K562 (cell line): ENCODE measurements around the gene NPHP1. TPM values are rescaled to one million over a fixed set of nuclear protein-coding genes. Genes with fewer than 3 reads are reported as not detected.

Experiments used
- ARID3A ChIP-seq: IDR thresholded peaks from 2 replicates; pipeline ENCODE4 v1.6.1; 2012; ENCODE audit warnings: low read depth, low read length, improper control_type of control experiment, borderline replicate concordance
- ARID3B ChIP-seq: fragments of 250-450 bp; sonication (Bioruptor Pico); IDR thresholded peaks from 2 replicates; pipeline ENCODE4 v1.4.0; 2020; ENCODE audit warnings: borderline replicate concordance
- BACH1 ChIP-seq: fragments of 200-800 bp; sonication (Bioruptor generic); IDR thresholded peaks from 2 replicates; pipeline ENCODE4 v1.6.1; 2016; ENCODE audit warnings: missing genetic modification characterization, missing compliant biosample characterization
- CREM ChIP-seq: IDR thresholded peaks from 2 replicates; pipeline ENCODE4 v1.6.1; 2014; ENCODE audit warnings: antibody characterized with exemption, low read depth
- FOXM1 ChIP-seq, 2 experiments: fragments of 450-650 bp in 1 of 2; sonication (generic) in 1 of 2; formaldehyde crosslinking in 1 of 2; IDR thresholded peaks; 2 replicates each; pipeline versions ENCODE4 v1.6.1 to v1.9.0; 2017 to 2022; ENCODE audit warnings: low read depth in 2 of 2, mild to moderate bottlenecking in 2 of 2, missing genetic modification reagents in 1 of 2, moderate library complexity in 1 of 2
- GATAD2A ChIP-seq: fragments of 450-650 bp; IDR thresholded peaks from 2 replicates; pipeline ENCODE4 v1.6.1; 2017
- HBP1 ChIP-seq: fragments of 450-650 bp; formaldehyde crosslinking; IDR thresholded peaks from 2 replicates; pipeline ENCODE4 v1.4.0; 2022; ENCODE audit warnings: missing genetic modification characterization
- HDAC1 ChIP-seq, 2 experiments: fragments of 450-650 bp; IDR thresholded peaks; 2 replicates each; pipeline ENCODE4 v1.6.1; 2016 to 2017; ENCODE audit warnings: inconsistent platforms in 1 of 2, mild to moderate bottlenecking in 1 of 2, moderate library complexity in 1 of 2
- MAFK ChIP-seq: IDR thresholded peaks from 2 replicates; pipeline ENCODE4 v1.6.1; 2011; ENCODE audit warnings: low read length, improper control_type of control experiment
- MXD1 ChIP-seq: fragments of 250-450 bp; sonication (Bioruptor Pico); IDR thresholded peaks from 2 replicates; pipeline ENCODE4 v1.8.0; 2021; ENCODE audit warnings: borderline replicate concordance, mild to moderate bottlenecking, moderate library complexity; ENCODE audit not compliant: poor library complexity, severe bottlenecking
- NCOA1 ChIP-seq: fragments of 450-650 bp; IDR thresholded peaks from 2 replicates; pipeline ENCODE4 v1.6.1; 2016; ENCODE audit warnings: low read depth
- NKRF ChIP-seq: fragments of 450-650 bp; IDR thresholded peaks from 2 replicates; pipeline ENCODE4 v1.6.1; 2016; ENCODE audit warnings: borderline replicate concordance
- TEAD2 ChIP-seq: fragments of 450-650 bp; IDR thresholded peaks from 2 replicates; pipeline ENCODE4 v1.6.1; 2016; ENCODE audit warnings: missing genetic modification characterization, control low read depth, missing compliant biosample characterization
- ZEB2 ChIP-seq: fragments of 450-650 bp; IDR thresholded peaks from 2 replicates; pipeline ENCODE4 v1.6.1; 2016
- ZHX1 ChIP-seq: fragments of 150-350 bp; conservative IDR thresholded peaks from 2 replicates; pipeline ENCODE4 v1.6.1; 2014; ENCODE audit warnings: low read length
- ZNF586 ChIP-seq: fragments of 450-650 bp; formaldehyde crosslinking; conservative IDR thresholded peaks from 2 replicates; pipeline ENCODE4 v1.4.0; 2020; ENCODE audit warnings: mild to moderate bottlenecking, moderate library complexity
- polyA plus RNA-seq, 8 experiments: library from polyadenylated mRNA; depleted of rRNA in 4 of 8; stranded (reverse) in 5 of 8; unstranded in 3 of 8; fragments of >200 nt; fragmentation: Nextera tagmentation in 2 of 8; fragmentation: Illumina TruSeq in 1 of 8; extraction: Ambion mirVana in 2 of 8; extraction: Trizol in 1 of 8; gene quantifications; 2 replicates each; pipeline versions ENCODE4 v1.2.1 to v1.2.3, GENCODE V29; 2011 to 2014; ENCODE audit warnings: inconsistent platforms in 1 of 8, missing spikeins in 1 of 8
- total RNA-seq, 7 experiments: library from RNA; depleted of rRNA in 6 of 7; stranded (reverse); fragments of >200 nt in 6 of 7; fragmentation: Illumina TruSeq in 2 of 7; extraction: Trizol in 2 of 7; gene quantifications; 2 replicates each; pipeline versions ENCODE4 v1.2.1 to v1.2.3, GENCODE V29; 2011 to 2021; ENCODE audit warnings: low replicate concordance in 1 of 7

Gene NPHP1
- total and polyA plus RNA-seq, 9 of the 15 experiments (the other 6 are each of a cell fraction or from before 2014, with no cell fraction given), result 0.11 to 0.32 (median 0.20) TPM; not detected in 5

- TF ChIP-seq NCOA1 (no peak), HDAC1 (IDR thresholded peaks at IDR 0.05) (peak in 1 of 2 experiments; percentile 91; a peak in 2 of 4 replicates), BACH1 (tag) (no peak), FOXM1 (IDR thresholded peaks at IDR 0.05; ENCODE audit: low read depth) (no peak), FOXM1 (CRISPR knock-in tag; IDR thresholded peaks at IDR 0.05; ENCODE audit: low read depth) (no peak), ZHX1 (no peak), CREM (peak; percentile 77), MXD1 (no peak), TEAD2 (tag) (no peak), MAFK (no peak), ZNF586 (no peak), ARID3A (no peak), NKRF (peak; percentile 83; the same call in 1 of the 2 replicates), ARID3B (CRISPR knock-in tag) (no peak), HBP1 (CRISPR knock-in tag) (0 out of 2 replicates have a peak, but pooled peaks have one; percentile 12), GATAD2A (0 out of 2 replicates have a peak, but pooled peaks have one; percentile 55), ZEB2 (no peak)
Measured at GRCh38 chr2:110211938-110212858, 7.4 kb upstream of the NPHP1 start, which contains the start of gene MTLN (continued).
